ENCODE data around the gene UNC79. TPM values are rescaled to one million over a fixed set of nuclear protein-coding genes. Genes with fewer than 3 reads are reported as not detected.

The UNC79 gene
- total RNA-seq, 1 donor from 2014 or later: 0.08 TPM

DNA sequence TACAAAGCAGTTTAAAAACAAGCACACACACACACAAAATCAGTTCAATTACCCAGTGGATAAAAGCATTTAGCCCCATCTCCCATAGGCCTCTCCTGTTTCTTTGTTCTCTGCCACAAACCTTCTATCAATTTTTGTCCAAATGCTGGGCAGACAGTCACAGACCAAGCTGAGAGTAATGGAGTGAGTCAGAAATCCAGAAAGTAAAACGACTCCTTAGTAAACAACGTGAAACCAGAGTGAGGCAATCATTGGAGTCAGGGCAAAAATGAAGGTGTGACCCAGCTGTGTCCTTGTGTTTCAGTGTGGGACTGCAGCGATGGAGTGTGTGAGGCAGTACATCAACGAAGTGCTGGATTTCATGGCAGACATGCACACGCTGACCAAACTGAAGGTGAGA, 255.5 kb downstream of the UNC79 start:
- Mint-ChIP-seq H3K9me3 (ENCODE audit: unreplicated experiment) (no peaks in the 10 kb centered on the region), H3K4me1 (ENCODE audit: unreplicated experiment) (no peaks in the 10 kb centered on the region), H3K27me3 (ENCODE audit: unreplicated experiment) (no peaks in the 10 kb centered on the region), H3K27ac (ENCODE audit: unreplicated experiment) (no peak overlapping the region), H3K4me3 (ENCODE audit: unreplicated experiment) (no peak overlapping the region), H3K36me3 (ENCODE audit: unreplicated experiment) (no peaks in the 10 kb centered on the region)
- DNase-seq (ENCODE audit: extremely low spot score, unreplicated experiment): no peak
- TF ChIP-seq, protein P1, sequence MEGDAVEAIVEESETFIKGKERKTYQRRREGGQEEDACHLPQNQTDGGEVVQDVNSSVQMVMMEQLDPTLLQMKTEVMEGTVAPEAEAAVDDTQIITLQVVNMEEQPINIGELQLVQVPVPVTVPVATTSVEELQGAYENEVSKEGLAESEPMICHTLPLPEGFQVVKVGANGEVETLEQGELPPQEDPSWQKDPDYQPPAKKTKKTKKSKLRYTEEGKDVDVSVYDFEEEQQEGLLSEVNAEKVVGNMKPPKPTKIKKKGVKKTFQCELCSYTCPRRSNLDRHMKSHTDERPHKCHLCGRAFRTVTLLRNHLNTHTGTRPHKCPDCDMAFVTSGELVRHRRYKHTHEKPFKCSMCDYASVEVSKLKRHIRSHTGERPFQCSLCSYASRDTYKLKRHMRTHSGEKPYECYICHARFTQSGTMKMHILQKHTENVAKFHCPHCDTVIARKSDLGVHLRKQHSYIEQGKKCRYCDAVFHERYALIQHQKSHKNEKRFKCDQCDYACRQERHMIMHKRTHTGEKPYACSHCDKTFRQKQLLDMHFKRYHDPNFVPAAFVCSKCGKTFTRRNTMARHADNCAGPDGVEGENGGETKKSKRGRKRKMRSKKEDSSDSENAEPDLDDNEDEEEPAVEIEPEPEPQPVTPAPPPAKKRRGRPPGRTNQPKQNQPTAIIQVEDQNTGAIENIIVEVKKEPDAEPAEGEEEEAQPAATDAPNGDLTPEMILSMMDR (IDR thresholded peaks at IDR 0.05): no peak

DNA sequence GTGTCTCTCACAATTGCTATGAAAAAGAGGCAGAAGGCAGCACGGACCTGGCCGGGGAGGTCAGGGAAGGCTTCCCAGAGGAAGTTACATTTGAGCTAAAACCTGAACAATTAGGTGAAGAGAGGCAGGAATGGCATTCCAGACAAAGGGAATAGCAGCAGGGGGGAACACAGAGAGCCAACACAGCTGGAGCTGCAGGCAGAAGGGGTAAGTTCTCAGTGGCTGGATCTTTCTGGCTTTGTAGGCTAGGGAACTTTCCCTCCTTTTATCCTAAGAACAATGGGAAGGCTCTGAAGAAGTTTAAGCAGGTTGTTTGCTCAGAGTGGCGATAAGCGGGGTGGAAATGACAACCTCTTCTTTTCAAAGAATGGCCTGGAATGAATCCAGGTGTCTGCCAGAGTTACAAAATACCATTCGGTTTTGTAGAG, 257.5 kb downstream of the UNC79 start:
- H3K36me3 Mint-ChIP-seq (ENCODE audit: unreplicated experiment): no peaks in the 10 kb centered on the region
- no peaks in the 10 kb centered on the region for H3K27me3 Mint-ChIP-seq (ENCODE audit: unreplicated experiment)
- no peaks in the 10 kb centered on the region for H3K9me3 Mint-ChIP-seq (ENCODE audit: unreplicated experiment)
- no peak overlapping the region for H3K27ac Mint-ChIP-seq (ENCODE audit: unreplicated experiment)
- TF ChIP-seq, protein P1 (IDR thresholded peaks at IDR 0.05): no peak
- H3K4me1 Mint-ChIP-seq (ENCODE audit: unreplicated experiment): no peaks in the 10 kb centered on the region
- H3K4me3 Mint-ChIP-seq (ENCODE audit: unreplicated experiment): no peak overlapping the region
- DNase-seq (ENCODE audit: extremely low spot score, unreplicated experiment): no peak

DNA sequence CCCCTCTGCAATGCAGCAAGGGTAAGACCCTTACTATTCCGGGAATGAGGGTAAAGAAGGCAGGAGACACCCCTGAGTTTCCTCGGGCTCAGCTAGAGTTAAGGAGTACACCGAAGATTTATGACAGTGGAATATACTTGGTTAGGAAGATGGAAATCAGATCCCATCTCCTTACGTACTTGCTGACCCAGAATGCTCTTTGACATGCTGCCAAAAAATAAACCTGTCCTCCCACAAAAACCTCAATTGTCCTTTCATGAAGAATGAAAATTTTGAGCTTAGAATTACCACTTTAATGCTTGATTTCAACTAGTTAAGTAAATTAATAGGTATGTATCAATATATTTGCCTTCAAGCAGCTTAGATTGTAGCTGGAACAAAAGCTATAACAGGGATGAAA, 258.1 kb downstream of the UNC79 start:
- Mint-ChIP-seq H3K4me1 (ENCODE audit: unreplicated experiment) (no peaks in the 10 kb centered on the region), H3K9me3 (ENCODE audit: unreplicated experiment) (no peaks in the 10 kb centered on the region), H3K27ac (ENCODE audit: unreplicated experiment) (no peak overlapping the region), H3K36me3 (ENCODE audit: unreplicated experiment) (no peaks in the 10 kb centered on the region), H3K4me3 (ENCODE audit: unreplicated experiment) (no peak overlapping the region), H3K27me3 (ENCODE audit: unreplicated experiment) (no peaks in the 10 kb centered on the region)
- no peak for DNase-seq (ENCODE audit: extremely low spot score, unreplicated experiment)
- TF ChIP-seq, protein P1 (IDR thresholded peaks at IDR 0.05): no peak

DNA sequence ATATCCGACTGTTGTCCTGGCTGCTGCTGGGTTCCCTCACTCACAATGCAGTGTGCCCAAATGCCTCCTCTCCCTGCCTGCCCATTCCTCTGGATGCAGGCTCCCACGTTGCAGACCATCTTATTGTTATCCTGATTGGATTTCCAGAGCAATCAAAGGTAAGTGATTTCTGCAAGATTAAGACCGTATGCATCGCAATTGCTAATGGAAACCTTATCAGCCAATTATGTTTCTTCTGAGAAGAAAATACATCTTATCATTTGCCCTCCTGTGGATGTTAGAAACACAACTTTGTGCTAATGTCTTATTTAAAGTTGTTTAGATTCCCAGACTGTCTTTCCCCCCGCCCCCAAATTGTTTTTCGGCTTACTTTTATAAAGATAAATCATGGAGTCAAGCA, 259.4 kb downstream of the UNC79 start:
- DNase-seq (ENCODE audit: extremely low spot score, unreplicated experiment): no peak
- no peaks in the 10 kb centered on the region for H3K36me3 Mint-ChIP-seq (ENCODE audit: unreplicated experiment)
- TF ChIP-seq, protein P1 (IDR thresholded peaks at IDR 0.05): no peak
- no peak overlapping the region for H3K27ac Mint-ChIP-seq (ENCODE audit: unreplicated experiment)
- H3K27me3 Mint-ChIP-seq (ENCODE audit: unreplicated experiment): no peaks in the 10 kb centered on the region
- no peak overlapping the region for H3K4me3 Mint-ChIP-seq (ENCODE audit: unreplicated experiment)
- no peaks in the 10 kb centered on the region for H3K9me3 Mint-ChIP-seq (ENCODE audit: unreplicated experiment)
- H3K4me1 Mint-ChIP-seq (ENCODE audit: unreplicated experiment): no peaks in the 10 kb centered on the region

DNA sequence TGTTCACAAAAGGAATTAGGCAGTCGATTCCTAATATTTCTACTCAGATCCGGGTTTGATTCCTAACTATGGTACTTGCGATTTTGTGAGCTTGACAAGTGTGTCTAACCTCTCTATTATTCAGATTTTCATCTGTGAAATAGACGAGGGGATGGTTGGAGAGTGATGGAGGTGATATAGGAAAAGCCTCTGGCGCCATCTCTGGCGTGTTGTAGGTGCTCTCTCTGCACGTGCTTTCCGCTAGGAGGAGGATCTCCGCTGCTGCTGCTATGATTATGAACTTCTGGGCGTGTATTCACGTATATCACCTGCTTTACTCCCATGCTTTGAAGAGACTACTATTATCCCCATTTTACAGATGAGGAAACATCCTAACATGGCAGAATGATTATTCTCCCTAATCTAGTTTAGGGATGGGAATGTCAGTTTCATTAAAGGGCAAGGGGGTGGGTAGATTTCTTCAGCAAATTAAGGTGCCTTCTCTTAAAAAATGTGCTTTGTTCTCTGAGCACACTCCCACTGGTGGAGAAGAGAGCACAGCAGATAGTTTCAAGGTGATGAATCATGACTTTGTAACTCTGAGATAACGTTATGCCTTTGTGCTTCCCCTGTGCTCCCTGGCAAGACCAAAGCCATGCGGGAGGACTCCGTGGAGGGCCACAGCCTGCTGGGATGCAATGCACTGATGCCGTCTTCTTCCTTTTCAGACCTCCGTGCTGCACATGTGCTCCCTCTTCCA, 260.5 kb downstream of the UNC79 start:
- Mint-ChIP-seq H3K4me1 (ENCODE audit: unreplicated experiment) (no peaks in the 10 kb centered on the region), H3K4me3 (ENCODE audit: unreplicated experiment) (no peak overlapping the region), H3K27ac (ENCODE audit: unreplicated experiment) (no peak overlapping the region), H3K36me3 (ENCODE audit: unreplicated experiment) (no peaks in the 10 kb centered on the region), H3K9me3 (ENCODE audit: unreplicated experiment) (no peaks in the 10 kb centered on the region), H3K27me3 (ENCODE audit: unreplicated experiment) (no peaks in the 10 kb centered on the region)
- no peak for DNase-seq (ENCODE audit: extremely low spot score, unreplicated experiment)
- TF ChIP-seq, protein P1 (IDR thresholded peaks at IDR 0.05): no peak

All from osteocyte (in vitro differentiated cells).